MCF 10A (cell line): ENCODE results near the gene FOXD2. TPM values are rescaled to one million over a fixed set of nuclear protein-coding genes. Genes with fewer than 3 reads are reported as not detected.
A peak's percentile ranks its signal among the peaks of the same experiment; 100 is the strongest.

ENCODE experiments used
- BruUV-seq: library from RNA; stranded (reverse); fragments of 400-500 nt; replicated peaks from 2 replicates; lab custom pipeline; 2021; lab: Mats Ljungman, UMichigan
- CTCF ChIA-PET: fragments of 300-600 bp; sonication (Branson Sonifier 250); formaldehyde crosslinking; extraction: SDS; loops from one replicate; lab custom pipeline; 2021; ENCODE audit warnings: antibody characterized with exemption, inconsistent platforms; lab: Yijun Ruan, JAX
- POLR2A ChIA-PET: fragments of 300-600, 350-650 bp; sonication (Branson Sonifier 250); formaldehyde crosslinking; extraction: SDS; loops from one replicate; lab custom pipeline; 2020; ENCODE audit warnings: antibody characterized with exemption, inconsistent platforms; lab: Yijun Ruan, JAX
- DNase-seq: peaks from one replicate; pipeline ENCODE4 v3.0.0-alpha.2; 2018; ENCODE audit not compliant: unreplicated experiment
- H3K27ac Mint-ChIP-seq: one replicate; pipeline ENCODE4 v1.8.0; 2022; ENCODE audit warnings: mild to moderate bottlenecking, low read depth, mixed read lengths; ENCODE audit not compliant: unreplicated experiment
- H3K27me3 Mint-ChIP-seq: one replicate; pipeline ENCODE4 v1.8.0; 2022; ENCODE audit warnings: mixed read lengths; ENCODE audit not compliant: insufficient read depth, unreplicated experiment
- H3K36me3 Mint-ChIP-seq: one replicate; pipeline ENCODE4 v1.8.0; 2022; ENCODE audit warnings: mild to moderate bottlenecking, moderate library complexity, mixed read lengths; ENCODE audit not compliant: insufficient read depth, unreplicated experiment
- H3K4me1 Mint-ChIP-seq: one replicate; pipeline ENCODE4 v1.8.0; 2022; ENCODE audit warnings: mixed read lengths; ENCODE audit not compliant: insufficient read depth, unreplicated experiment
- H3K4me3 Mint-ChIP-seq: one replicate; pipeline ENCODE4 v1.8.0; 2022; ENCODE audit warnings: mild to moderate bottlenecking, moderate library complexity, mixed read lengths; ENCODE audit not compliant: unreplicated experiment
- H3K9me3 Mint-ChIP-seq: one replicate; pipeline ENCODE4 v1.8.0; 2022; ENCODE audit warnings: mixed read lengths; ENCODE audit not compliant: unreplicated experiment
- intact Hi-C: fragments of 100-400 bp; cut with micrococcal nuclease; formaldehyde crosslinking; loops from 2 replicates; pipeline ENCODE4 v1.14.1; 2022
- total RNA-seq: library from RNA; stranded (reverse); gene quantifications from 2 replicates; pipeline ENCODE4 v1.2.3, GENCODE V29; 2022
- TF ChIP-seq, protein P1 (sequence below): fragments of 200-600 bp; IDR thresholded peaks from one replicate; pipeline ENCODE4 v1.8.0; 2022; ENCODE audit warnings: antibody characterized with exemption, mild to moderate bottlenecking; ENCODE audit not compliant: unreplicated experiment

FOXD2 gene
- total RNA-seq, 1 experiment from 2014 or later: 0.44 TPM

DNA sequence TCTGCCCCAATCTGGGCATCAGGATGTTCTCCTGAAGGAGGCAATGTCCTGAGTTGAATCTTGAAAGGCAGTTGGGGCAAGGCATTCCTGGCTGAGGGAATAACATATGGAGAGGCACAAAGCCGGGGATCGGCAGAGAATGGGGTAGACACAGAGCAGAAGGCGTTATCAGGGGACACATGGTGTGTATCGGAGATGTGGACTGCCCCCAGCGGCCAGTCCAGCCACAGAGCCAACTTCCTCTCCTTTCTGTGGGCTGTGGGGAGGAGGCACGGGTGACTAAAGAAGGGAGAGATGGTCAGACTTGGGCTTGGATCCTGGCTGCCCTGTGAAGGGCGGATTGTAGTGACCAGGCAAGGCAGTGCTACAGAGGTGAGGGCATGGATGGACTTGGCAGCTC is 32.1 kb downstream of the FOXD2 start:
- Mint-ChIP-seq H3K4me3 (no peak overlapping the region), H3K9me3 (peaks cover 5% of the 10 kb centered on the region), H3K27me3 (no peaks in the 10 kb centered on the region), H3K36me3 (no peaks in the 10 kb centered on the region), H3K27ac (no peak overlapping the region), H3K4me1 (peaks cover 5% of the 10 kb centered on the region)
- TF ChIP-seq, protein P1, sequence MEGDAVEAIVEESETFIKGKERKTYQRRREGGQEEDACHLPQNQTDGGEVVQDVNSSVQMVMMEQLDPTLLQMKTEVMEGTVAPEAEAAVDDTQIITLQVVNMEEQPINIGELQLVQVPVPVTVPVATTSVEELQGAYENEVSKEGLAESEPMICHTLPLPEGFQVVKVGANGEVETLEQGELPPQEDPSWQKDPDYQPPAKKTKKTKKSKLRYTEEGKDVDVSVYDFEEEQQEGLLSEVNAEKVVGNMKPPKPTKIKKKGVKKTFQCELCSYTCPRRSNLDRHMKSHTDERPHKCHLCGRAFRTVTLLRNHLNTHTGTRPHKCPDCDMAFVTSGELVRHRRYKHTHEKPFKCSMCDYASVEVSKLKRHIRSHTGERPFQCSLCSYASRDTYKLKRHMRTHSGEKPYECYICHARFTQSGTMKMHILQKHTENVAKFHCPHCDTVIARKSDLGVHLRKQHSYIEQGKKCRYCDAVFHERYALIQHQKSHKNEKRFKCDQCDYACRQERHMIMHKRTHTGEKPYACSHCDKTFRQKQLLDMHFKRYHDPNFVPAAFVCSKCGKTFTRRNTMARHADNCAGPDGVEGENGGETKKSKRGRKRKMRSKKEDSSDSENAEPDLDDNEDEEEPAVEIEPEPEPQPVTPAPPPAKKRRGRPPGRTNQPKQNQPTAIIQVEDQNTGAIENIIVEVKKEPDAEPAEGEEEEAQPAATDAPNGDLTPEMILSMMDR: no peak
- ChIA-PET CTCF (interaction anchor here (0.7 to 1.4 kb wide), 5 partner anchors 9 to 631 kb away, joined by 3 to 9 read pairs (median 3); no protein-coding TSS in a partner anchor), POLR2A (interaction anchor here (0.6 kb wide), 1 partner anchor 551 kb away, joined by 5 read pairs; no protein-coding TSS in a partner anchor)
- intact Hi-C loops: no loop called here
- BruUV-seq: no TSS peak
- DNase-seq: no peak

- Mint-ChIP-seq H3K36me3 (no peaks in the 10 kb centered on the region), H3K4me3 (no peak overlapping the region), H3K27ac (no peak overlapping the region), H3K27me3 (no peaks in the 10 kb centered on the region), H3K9me3 (peaks cover 5% of the 10 kb centered on the region), H3K4me1 (peaks cover 5% of the 10 kb centered on the region)
- TF ChIP-seq, protein P1: no peak
- POLR2A ChIA-PET: no interaction called here
- no TSS peak for BruUV-seq
- DNase-seq: no peak
- intact Hi-C loops: no loop called here
- CTCF ChIA-PET: no interaction called here
Observed at GRCh38 chr1:47471163-47471562, 33.3 kb downstream of the FOXD2 start.

GRCh38 chr1:47474278-47475193 is 36.7 kb downstream of the FOXD2 start:
- POLR2A ChIA-PET: interaction anchor here (0.8 to 1.5 kb wide), 2 partner anchors 11 to 38 kb away, joined by 3 read pairs; no protein-coding TSS in a partner anchor
- peaks cover 6% of the 10 kb centered on the region for H3K36me3 Mint-ChIP-seq
- intact Hi-C loops: no loop called here
- H3K27me3 Mint-ChIP-seq: no peaks in the 10 kb centered on the region
- TF ChIP-seq, protein P1: no peak
- peaks cover 5% of the 10 kb centered on the region for H3K9me3 Mint-ChIP-seq
- H3K4me1 Mint-ChIP-seq: peaks cover 27% of the 10 kb centered on the region
- no peak overlapping the region for H3K27ac Mint-ChIP-seq
- DNase-seq: no peak
- no TSS peak for BruUV-seq
- CTCF ChIA-PET: interaction anchor here (1.0 to 5.4 kb wide), 5 partner anchors 11 to 252 kb away, joined by 3 to 50 read pairs (median 7); partner anchors contain the start of gene FOXD2
- no peak overlapping the region for H3K4me3 Mint-ChIP-seq

- peaks cover 37% of the 10 kb centered on the region for H3K4me1 Mint-ChIP-seq
- H3K4me3 Mint-ChIP-seq: peak overlapping the region; percentile 38
- H3K27me3 Mint-ChIP-seq: no peaks in the 10 kb centered on the region
- intact Hi-C loops: no loop called here
- POLR2A ChIA-PET: interaction anchor here (0.6 to 3.6 kb wide), 7 partner anchors 9 to 143 kb away, joined by 3 to 10 read pairs (median 4); partner anchors contain the start of genes CMPK1 and FOXD2
- H3K9me3 Mint-ChIP-seq: no peaks in the 10 kb centered on the region
- CTCF ChIA-PET: interaction anchor here (0.6 to 5.4 kb wide), 8 partner anchors 10 to 637 kb away, joined by 3 to 50 read pairs (median 4); partner anchors contain the start of gene FOXD2
- H3K27ac Mint-ChIP-seq: peak overlapping the region; percentile 73
- TF ChIP-seq, protein P1: no peak
- BruUV-seq: no TSS peak
- H3K36me3 Mint-ChIP-seq: peaks cover 6% of the 10 kb centered on the region
- peak; percentile 32 for DNase-seq
Observed at GRCh38 chr1:47477595-47478080, 39.8 kb downstream of the FOXD2 start.
